GM18870 (cell line): Measurements from ENCODE around the gene SLC44A2.

Experiments
- ATAC-seq: cut with Tn5 transposase; IDR thresholded peaks from one replicate; pipeline ENCODE4 v1.9.1; 2021; ENCODE audit warnings: moderate library complexity; ENCODE audit not compliant: unreplicated experiment

SLC44A2 gene

GRCh38 chr19:10680545-10681135 lies 55.3 kb downstream of the SLC44A2 start:
- ATAC-seq = no peak

GRCh38 chr19:10681658-10682057 lies 56.3 kb downstream of the SLC44A2 start:
- ATAC-seq = no peak

DNA sequence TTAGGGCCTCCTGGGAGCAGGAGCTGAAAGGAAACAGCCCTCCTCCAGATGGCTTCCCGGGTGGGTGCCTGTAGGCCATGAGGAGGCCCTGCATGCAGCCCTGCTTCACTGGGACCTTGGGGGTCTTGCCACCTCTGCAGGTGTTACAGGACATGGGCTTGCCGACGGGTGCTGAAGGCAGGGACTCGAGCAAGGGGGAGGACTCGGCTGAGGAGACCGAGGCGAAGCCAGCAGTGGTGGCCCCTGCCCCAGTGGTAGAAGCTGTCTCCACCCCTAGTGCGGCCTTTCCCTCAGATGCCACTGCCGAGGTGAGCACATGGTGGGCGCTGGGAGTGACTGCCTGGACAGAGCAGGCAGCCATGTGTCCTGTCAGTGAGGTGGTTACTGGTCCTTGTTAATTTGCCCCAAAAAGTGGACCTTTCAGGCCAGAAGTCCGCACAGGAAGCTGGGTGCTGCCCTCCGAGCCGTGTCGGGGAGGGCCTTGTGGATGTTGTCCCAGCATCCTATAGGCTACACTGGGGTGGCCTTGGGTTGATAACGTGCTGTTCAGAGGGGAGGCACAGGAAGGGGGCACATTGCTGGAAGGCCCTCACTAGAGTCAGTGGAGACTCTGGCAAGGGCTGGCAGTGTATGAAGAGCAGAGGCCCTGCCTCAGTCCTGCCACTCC lies 57.2 kb downstream of the SLC44A2 start:
- no peak for ATAC-seq

- ATAC-seq = no peak
Observed at GRCh38 chr19:10683064-10683426, 57.7 kb downstream of the SLC44A2 start.

DNA sequence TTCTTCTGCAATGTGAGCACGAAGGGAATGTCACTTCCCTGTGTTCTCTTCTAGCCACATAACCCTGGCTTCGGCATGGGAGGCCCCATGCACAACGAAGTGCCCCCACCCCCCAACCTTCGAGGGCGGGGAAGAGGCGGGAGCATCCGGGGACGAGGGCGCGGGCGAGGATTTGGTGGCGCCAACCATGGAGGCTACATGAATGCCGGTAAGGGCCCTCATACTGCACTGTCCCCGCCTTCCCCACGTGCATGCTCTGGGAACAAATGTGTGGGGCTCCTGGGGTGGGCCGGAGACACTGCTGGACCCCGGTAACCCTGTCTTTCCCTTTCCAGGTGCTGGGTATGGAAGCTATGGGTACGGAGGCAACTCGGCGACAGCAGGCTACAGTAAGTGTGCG lies 58.2 kb downstream of the SLC44A2 start:
- ATAC-seq = no peak

- no peak for ATAC-seq
Observed at GRCh38 chr19:10685210-10685609, 59.9 kb downstream of the SLC44A2 start.

- no peak for ATAC-seq
Observed at GRCh38 chr19:10686193-10686592, 60.8 kb downstream of the SLC44A2 start.

DNA sequence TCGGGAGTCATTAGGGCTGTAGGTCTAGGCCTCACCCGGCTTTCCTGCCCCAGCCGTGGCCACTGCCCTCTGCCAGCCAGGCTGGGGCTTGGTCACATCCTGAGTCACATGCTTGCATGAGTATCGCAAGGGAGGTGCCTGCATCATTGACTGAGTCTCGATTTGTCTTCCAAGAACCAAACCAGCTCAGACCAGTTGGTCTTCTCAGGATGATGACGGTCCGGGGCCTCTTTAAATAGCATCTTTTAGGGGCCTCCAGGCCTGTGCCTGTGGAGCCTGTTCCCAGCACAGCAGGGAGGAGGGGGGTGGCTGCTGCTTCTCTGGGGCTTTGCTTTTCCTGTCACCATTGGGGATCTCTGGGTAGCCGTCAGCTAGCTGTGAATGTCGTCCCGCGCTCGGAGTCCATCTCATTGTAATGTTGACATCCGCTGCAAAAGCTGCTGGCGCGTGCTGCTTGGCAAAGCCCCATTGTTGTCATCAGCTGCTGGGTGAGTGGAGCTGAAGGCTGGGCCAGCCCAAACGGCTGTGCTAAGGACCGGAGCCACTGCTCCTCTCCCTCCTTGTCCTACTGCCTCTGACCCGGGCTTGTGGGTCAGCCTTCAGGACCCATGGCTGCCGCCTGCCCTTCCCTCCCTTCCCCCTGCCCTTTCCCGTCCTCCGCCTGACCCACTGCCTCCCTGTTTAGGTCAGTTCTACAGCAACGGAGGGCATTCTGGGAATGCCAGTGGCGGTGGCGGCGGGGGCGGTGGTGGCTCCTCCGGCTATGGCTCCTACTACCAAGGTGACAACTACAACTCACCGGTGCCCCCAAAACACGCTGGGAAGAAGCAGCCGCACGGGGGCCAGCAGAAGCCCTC lies 61.5 kb downstream of the SLC44A2 start:
- ATAC-seq = no peak

DNA sequence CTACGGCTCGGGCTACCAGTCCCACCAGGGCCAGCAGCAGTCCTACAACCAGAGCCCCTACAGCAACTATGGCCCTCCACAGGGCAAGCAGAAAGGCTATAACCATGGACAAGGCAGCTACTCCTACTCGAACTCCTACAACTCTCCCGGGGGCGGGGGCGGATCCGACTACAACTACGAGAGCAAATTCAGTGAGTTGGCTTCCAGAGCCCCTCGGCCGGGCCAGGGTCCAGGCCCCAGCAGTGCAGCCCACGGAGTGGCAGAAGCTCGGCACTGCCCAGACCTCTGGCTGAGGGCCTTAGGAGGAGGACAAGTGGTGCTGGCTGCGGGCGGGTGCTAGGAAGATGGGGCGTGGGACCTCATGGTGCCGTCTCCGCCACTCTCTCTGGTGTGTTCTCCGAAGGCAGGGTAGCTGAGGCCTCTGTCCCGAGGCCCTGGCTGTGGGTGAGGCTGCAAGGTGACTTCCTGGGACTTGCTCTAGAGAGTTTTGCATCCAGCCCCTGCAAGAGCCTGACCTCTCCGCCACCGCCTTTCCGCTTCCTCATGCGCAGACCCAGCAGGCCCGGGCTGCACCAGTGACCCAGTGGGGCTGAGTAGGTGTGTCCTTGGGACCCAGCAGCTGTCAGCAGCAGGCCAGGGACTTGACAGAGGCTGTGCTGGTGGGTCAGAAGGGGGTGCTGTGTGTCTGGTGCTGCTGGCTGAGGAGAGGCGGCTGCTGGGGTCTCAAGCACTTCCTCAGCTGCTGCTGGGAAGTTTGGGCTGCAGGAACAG lies 62.4 kb downstream of the SLC44A2 start:
- no peak for ATAC-seq

DNA sequence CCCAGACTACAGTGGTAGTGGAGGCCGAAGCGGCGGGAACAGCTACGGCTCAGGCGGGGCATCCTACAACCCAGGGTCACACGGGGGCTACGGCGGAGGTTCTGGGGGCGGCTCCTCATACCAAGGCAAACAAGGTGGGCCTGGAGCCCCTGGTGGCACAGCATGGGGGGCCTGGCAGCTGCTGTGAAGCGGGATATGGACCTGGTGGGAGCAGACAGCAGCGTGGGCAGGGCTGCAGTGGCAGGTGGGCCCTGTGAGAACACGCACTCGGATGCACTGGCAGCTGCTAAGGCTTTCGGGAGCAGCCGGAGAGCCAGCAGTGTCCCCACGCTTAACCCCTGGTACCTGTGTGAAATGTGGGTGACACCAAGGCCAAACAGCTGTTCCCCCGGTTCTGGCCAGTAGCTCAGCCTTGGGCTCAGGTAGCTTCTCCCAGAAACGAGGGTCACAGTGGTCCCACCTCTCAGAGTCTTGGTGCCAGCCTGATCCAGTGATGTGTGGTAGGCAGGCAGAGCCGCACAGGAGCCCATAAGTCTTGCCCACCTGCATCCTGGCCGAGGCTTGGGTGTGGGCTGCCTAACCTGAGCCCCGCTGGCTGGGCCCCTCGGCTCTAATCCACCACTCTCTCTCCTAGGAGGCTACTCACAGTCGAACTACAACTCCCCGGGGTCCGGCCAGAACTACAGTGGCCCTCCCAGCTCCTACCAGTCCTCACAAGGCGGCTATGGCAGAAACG lies 63.4 kb downstream of the SLC44A2 start:
- ATAC-seq = no peak

DNA sequence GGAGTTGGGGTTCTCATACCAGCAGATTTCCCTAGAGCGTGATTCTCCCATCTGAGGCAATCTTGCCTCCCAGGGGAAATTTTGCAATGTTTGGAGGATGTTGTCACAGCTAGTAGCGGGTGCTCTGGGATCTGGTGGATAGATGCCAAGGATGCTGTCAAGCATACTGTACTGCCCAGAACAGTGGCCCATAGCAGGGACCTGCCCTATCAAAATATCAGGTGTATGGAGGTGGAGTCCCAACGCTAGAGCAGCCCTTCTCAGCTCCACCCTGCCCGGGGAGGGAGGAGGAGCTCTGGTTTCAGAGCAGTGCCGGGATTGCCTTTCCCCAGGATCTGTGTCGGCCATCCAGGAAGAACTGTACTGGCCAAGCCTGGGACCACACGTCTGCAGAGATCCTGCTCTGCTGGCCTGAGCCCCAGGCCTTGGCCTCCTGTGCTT lies 65.0 kb downstream of the SLC44A2 start:
- no peak for ATAC-seq

DNA sequence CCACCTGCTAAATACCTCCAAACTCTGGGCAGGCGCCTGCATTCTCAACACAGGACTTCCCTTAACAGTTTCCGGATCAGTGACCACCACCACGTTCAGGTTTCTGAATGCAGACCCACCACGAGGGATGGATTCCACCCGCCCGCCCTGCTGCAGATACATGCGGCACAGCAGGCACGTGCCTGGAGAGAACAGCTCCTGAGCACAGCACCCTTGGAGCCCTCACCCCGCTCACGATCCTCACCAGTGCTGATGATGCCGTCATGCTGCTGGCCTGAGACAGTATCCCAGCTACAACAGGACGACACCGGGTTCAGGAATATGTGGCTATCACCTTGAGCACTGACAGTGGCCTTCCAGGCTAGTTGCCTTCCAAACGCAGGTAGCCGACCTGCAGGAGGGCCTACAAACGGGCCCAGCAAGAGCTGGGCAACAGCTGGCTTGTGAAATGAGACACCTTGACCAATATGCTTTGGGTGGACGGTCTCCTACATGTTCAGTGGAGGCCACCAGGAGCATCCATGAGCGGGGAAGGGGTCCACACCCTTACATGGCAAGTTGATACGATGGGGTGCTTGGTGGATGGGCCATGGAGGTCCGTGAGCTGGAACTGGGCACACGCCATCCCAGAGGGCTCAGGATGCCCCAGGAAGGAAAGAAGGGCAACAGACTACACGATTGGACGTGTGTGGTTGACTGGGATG lies 66.0 kb downstream of the SLC44A2 start:
- no peak for ATAC-seq

- ATAC-seq = no peak
Observed at GRCh38 chr19:10691883-10692282, 66.5 kb downstream of the SLC44A2 start.

- ATAC-seq = no peak
Observed at GRCh38 chr19:10692673-10693264, 67.4 kb downstream of the SLC44A2 start.
